GM21526 (cell line): Measurements from ENCODE around the gene RAP1A.

ENCODE experiments used
- ATAC-seq: cut with Tn5 transposase; IDR thresholded peaks from one replicate; pipeline ENCODE4 v1.9.1; 2021; ENCODE audit warnings: moderate library complexity; ENCODE audit not compliant: unreplicated experiment, low FRiP score

The RAP1A gene

GRCh38 chr1:111747947-111748346, 128.4 kb downstream of the RAP1A start:
- ATAC-seq = no peak

GRCh38 chr1:111749628-111750027, 130.0 kb downstream of the RAP1A start:
- no peak for ATAC-seq

GRCh38 chr1:111750856-111751255, 131.3 kb downstream of the RAP1A start:
- ATAC-seq = no peak

- no peak for ATAC-seq
Measured at GRCh38 chr1:111751906-111752575, 132.5 kb downstream of the RAP1A start.

- ATAC-seq = no peak
Measured at GRCh38 chr1:111754984-111755330, 135.4 kb downstream of the RAP1A start.

- ATAC-seq = peak; percentile 84
Measured at GRCh38 chr1:111755331-111756123, 135.9 kb downstream of the RAP1A start, which contains the start of gene DDX20. Gene DDX20 (plus strand): TSS chr1:111755901. CDS start chr1:111755925, 24 bp downstream.

- peak; percentile 17 for ATAC-seq
Measured at GRCh38 chr1:111756124-111756513, 136.5 kb downstream of the RAP1A start.

- no peak for ATAC-seq
Measured at GRCh38 chr1:111758373-111758772, 138.8 kb downstream of the RAP1A start.

GRCh38 chr1:111761717-111762116, 142.1 kb downstream of the RAP1A start:
- ATAC-seq = no peak

GRCh38 chr1:111762332-111762731, 142.7 kb downstream of the RAP1A start:
- ATAC-seq = no peak
